ENCODE measurements around the gene SLC16A8.

SLC16A8 gene

DNA sequence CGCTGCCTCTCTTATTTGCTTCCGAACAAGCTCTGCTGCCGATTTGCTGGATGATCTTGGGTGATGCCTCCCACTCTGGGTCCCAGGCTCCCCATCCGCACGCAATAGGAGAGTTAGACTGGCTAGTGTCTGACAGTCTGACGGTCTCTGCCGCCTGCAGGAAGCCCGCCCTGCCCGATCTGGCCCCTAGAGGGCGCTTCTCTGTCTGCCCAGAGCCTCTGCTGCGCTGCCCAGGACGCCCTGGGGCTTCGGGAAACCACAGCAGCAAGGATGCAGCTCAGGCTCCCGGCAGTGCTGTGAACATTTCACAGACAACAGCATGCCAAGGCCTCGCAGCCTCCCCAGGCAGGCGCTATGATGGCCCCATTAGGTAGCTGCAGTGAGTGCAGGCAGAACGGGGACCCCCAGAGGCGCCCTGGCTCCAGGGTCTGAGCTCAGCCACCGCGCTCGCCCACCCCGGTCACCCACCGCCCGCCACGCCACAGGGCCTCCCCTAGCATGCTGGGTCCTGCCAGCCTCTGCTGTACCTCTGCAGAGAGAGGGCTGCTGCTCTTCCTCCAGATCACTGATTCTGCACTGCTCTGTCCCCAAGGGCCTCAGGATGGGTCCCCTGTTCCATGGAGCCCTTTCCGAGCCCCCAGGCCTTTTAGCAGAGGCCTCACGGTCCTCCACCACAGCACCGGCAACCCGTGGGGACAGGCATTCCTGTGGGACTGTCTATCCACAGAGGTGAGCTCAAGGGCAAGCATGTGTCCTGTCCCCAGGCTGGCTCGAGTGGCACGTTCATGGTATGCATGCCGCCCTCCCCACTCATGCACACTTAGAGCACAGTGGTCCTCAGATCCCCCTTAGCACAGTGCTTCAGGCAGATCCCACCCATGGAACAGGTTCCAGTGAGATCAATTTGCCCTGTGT is 30.8 kb upstream of the SLC16A8 start:
- H3K4me3 ChIP-seq (ENCODE audit: low read length): no peak overlapping the region
- DNase-seq (ENCODE audit: low read depth, low spot score): peak; percentile 60

DNA sequence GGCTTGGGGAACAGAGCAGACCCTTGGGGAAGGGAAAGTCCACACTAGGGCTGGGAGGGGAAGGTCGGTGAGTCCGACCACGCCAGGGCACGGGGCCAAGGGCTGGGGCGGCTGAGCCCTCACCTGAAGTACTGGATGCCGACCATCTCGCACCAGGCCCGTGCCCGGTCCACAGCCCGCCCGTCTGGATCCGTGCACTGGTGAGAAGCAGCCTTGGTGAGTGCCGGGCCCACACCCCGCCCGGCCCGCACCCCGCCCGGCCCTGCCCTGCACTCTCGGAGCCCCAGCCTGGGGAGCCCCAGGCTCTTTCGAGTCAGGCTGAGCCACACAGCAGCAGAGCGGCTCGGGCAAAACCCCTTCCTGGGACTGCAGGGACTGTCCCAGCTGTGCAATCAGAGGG is 28.4 kb upstream of the SLC16A8 start:
- H3K4me3 ChIP-seq (ENCODE audit: low read length): no peak overlapping the region

DNA sequence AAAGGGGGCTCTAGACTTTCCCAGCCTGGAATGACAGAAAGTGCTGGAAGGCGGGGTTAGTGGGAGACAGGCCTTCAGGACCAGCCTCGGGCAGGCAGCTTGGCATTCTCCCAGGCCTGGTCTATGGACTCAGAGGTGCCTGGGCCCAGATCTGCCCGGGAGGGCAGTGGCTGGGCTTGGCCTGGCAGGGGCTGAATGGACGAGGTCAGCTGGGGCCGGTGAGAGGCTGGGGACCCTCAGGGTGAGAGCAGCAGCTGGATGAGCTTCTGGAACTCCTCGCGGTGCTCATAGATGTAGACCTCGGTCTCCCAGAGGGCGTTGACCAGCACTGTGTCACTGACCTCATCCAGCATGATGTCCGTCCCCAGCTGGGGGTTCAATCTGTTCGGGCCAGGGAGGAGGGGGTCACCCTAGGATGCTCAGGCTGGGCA is 28.0 kb upstream of the SLC16A8 start:
- no peak for DNase-seq (ENCODE audit: low read depth, low spot score)
- H3K4me3 ChIP-seq (ENCODE audit: low read length): no peak overlapping the region

More for the DNA sequence above, 28.4 kb upstream of the SLC16A8 start:
- DNase-seq (ENCODE audit: low read depth, low spot score): no peak

DNA sequence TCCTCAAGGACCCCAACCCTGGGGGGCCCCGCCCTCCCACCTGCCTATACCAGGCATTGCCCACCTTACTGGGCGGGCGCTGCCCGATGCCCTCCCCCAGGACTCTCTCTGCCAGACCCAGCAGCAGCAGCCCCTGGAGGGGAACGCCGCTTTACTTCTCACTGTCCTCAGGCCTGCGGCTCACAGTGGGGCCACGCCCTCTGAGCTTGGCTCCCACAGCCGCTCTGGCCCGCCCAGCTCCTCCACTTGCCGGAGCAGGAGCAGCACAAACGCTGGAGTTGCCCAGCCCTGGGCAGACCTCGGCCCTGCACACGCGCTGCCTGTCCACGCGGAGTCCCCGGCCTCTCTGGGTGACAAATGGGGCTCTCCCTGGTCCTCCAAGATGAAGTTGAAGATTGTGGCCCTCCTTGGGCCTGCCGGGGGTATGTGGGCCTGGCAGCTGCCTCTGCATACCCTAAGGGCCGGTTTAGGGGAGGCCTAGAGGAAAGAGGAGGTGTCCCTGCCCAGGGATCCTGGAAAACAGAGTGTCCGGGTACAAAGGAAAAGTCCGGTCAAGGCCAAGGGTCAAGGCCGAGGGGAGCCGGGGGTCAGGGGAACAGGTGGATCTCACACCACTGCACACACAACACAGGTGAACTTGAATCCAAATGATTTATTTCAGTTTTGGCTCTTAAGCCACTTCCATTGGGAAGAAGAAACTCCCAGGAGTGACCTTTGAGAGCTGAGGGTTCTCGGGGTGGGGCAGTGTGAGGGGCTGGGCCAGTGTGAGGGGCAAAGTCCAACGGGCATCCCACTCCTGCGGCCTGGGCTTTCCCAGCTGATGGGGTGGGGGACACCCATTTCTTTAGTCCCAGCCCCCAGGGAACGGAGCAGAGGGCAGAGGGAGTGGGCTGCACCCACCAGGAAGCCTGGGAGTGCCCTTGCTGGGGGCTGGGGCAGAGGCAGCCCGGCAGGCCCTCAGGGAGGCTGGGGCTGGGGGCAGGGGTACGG is 27.2 kb upstream of the SLC16A8 start:
- no peak for DNase-seq (ENCODE audit: low read depth, low spot score)
- no peak overlapping the region for H3K4me3 ChIP-seq (ENCODE audit: low read length)

DNA sequence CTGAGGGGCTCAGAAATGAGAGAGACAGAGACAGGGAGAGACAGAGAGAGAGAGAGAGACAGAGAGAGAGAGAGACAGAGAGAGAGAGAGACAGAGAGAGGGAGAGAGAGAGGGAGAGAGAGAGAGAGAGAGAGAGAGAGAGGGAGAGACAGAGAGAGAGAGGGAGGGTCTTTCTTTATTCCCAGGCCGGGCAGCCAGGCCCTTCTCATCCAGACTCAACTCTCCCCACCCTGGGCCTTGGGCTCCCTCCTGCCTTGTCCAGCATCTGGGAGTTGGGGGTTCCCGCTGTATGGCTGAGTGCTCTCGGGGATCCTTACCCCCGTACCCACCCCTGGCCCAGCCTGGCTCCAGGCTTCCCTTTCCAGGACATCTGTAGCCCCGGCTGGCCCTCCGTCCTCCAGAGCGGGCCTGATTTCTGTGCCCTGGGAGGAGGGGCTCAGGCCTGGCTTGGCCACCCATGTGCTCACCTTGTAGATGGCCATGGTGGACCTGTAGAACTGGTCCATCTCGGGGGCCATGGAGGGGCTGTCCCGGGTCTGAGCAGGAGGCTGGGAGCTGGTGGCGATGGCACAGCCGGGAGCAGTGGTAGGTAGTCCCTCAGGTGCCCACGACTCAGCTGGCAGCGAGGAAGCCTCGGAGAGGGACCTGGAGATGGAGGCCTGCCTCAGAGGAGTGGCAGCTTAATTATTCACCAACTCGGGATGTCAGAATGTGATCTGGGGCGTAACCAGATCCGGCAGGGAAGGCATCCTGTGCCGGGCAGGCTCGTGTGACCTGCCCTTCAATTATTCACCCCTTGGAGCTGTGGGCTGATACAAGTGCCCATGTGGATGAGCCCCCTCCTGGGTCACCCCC is 26.3 kb upstream of the SLC16A8 start, which contains the start of gene BAIAP2L2:
TSS of gene BAIAP2L2 (minus strand) at position 677 of the 855 bp plus-strand sequence. CDS start at position 518, 159 bp downstream.
- no peak for DNase-seq (ENCODE audit: low read depth, low spot score)
- no peak within 1 kb of the TSS for H3K4me3 ChIP-seq (ENCODE audit: low read length)

DNA sequence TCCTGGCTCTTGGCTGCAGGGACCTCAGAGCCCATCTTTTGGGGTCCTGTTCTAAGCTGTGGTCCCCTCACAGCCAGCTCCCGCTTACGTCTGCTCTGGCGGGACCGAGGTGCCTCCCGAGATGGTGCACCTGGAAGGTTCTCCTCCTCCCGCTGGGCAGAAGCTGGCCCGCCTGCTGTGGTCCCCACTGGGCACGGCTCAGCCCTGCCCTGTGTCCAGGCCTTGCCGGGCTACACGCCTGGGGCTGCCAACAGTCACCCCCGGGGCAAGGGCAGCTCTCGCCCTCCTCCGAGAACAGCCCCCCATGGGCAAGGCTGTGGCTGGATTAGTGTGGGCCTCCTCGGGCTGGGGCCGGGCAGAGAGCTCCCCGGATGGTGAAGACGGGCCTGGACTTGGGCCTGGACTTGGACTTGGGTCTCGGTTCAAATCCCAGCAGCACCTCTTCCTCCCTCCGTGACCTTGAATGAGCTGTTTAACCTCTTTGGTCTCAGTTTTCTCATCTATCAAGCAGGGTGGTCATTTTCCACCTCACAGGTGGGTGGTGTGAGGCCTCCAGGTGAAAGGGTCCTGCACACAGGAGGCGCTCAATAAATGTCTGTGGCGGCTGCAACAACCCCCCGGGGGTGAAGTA is 25.5 kb upstream of the SLC16A8 start:
- no peak for DNase-seq (ENCODE audit: low read depth, low spot score)
- no peak overlapping the region for H3K4me3 ChIP-seq (ENCODE audit: low read length)

DNA sequence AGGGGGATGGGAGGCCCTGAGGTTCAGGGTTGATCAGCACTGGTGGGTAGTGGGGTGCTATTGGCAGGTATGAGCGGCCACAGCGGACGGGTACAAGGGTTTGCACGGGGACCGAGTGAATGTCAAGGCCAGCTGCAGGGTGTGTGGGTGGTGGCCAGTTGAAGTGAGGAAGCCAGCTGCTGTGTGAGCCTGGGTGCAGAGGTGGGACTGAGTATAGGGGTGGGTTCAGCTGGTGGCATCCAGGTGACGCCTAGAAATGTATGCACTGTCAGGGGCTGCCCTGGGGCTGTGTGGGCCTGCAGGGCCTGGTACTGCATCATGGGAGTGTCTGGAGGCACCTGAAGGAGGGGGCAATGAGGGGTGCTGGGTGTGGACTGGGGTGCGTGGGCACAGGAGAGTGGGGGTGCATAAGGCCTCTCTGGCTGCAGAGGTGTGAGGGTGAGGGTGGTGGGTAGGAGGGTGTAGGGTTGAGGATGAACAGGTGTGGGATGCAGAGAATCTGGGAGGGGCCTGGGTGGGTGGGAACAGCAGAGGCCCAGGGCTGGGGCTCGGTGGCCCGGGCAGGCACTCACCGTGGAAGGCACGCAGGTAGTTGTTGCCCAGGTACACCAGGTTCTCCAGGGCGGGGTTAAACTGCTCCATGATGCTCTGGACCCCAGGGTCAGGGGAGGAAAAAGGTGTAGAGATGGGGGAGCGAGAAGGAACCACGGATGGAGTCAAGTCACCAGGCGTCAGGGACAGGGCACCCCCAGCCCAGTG is 24.8 kb upstream of the SLC16A8 start:
- no peak overlapping the region for H3K4me3 ChIP-seq (ENCODE audit: low read length)
- DNase-seq (ENCODE audit: low read depth, low spot score): no peak

DNA sequence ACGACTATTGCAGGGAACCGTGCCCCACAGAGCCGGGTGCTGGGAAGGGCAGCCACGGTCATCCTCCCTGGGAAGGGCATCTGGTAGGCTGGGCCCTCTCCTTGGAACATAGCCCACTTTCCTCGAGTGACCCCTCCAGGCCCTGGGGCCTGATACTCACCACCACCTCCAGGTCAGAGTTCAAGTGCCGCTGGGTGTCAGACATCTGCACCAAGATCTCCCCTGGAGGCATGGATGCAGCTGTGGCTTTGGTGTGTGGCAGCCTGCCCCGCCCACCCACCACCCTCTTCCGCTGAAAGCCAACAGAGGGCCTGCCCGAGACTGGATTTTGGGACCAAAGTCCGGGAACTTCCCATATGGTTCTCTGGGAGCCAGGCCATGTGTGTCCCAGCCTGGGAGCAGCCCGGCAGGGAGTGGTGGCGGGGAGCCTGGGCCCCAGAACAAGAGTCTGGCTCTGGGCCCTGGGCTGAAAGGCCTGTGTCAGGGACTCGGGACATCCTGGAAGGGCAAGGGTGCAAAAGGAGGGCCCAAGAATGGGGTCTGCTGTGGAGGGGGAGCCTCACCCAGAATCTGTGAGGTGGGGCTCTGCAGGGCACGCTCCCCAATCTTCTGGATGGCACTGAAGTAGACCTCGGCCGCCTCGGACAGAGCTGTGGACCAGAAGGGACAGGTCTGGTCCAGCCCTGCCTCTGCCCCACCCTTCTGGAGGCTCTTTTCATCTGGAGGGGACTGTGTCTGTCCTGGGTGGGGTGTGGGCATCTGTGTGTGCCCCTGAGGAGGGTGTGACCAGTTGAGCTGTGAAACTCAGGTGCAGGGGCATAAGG is 23.9 kb upstream of the SLC16A8 start:
- no peak overlapping the region for H3K4me3 ChIP-seq (ENCODE audit: low read length)
- no peak for DNase-seq (ENCODE audit: low read depth, low spot score)

DNA sequence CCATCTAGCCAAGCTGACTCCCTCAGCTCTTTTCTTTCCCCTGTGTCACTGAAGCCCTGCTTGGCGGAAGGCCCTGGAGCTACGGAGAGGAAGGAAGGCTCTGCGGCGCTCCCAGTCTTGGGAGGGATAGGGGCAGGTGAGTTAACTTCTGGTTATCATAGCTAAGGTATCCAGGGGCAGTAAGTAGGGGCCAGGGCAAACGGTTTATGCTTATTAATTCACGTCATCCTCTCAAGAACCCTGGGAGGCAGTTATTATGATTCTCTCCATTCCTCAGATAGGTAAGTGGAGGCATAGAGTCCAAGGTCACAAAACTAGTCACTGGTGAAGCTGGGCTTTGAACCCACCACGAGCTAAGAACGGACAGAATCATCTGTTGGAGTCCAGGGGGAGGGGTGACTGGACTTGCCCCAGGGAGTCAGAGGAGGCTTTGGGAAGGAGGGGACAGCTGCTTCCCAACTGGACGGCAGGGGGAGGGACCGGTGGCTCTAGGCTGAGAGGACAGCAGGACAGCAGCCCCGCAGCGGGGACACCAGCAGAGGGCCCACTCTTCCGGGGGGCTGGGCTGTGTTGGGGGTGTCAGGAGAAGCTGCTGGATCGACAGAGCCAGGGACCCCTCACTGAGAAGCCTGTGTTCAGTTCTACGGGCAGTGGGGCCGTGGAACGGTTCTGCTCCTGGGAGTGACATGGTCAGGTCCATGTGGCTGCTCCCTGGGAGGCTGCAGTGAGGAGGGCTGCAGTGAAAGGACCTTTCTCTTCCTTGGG is 23.0 kb upstream of the SLC16A8 start:
- H3K4me3 ChIP-seq (ENCODE audit: low read length): no peak overlapping the region
- DNase-seq (ENCODE audit: low read depth, low spot score): no peak

DNA sequence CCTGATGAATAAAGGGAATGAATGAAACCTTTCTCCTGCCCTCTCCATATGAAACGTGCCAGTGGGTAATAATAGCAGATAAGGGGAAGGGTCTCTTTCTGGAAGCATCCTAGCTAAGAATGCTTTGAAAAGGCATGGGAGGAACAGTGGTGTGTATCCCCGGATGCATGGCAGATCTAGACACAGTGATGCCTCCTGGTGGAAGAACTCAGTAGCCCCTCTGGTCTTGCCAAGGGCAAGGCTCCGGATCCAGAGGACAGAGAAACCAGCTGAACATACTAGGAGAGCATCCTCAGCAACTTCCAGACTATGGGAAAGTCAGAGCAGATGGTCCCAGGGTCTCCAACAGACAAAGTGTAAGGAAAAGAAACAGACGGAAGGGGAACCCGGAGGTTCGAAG is 20.1 kb upstream of the SLC16A8 start:
- no peak overlapping the region for H3K4me3 ChIP-seq (ENCODE audit: low read length)
- DNase-seq (ENCODE audit: low read depth, low spot score): peak; percentile 20

DNA sequence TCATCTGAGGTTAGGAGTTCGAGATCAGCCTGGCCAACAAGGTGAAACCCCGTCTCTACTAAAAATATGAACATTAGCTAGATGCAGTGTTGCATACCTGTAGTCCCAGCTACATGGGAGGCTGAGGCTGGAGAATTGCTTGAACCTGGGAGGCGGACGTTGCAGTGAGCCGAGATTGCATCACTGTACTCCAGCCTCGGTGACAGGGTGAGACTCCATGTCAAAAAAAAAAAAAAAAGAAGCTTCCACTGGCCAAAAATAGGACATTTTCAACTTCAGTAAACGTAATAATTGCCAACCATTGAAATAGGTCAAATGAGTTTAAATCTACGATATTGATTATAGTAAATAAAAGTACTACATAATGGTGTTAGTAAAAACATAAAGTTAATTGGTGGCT is 19.7 kb upstream of the SLC16A8 start:
- no peak overlapping the region for H3K4me3 ChIP-seq (ENCODE audit: low read length)
- no peak for DNase-seq (ENCODE audit: low read depth, low spot score)

DNA sequence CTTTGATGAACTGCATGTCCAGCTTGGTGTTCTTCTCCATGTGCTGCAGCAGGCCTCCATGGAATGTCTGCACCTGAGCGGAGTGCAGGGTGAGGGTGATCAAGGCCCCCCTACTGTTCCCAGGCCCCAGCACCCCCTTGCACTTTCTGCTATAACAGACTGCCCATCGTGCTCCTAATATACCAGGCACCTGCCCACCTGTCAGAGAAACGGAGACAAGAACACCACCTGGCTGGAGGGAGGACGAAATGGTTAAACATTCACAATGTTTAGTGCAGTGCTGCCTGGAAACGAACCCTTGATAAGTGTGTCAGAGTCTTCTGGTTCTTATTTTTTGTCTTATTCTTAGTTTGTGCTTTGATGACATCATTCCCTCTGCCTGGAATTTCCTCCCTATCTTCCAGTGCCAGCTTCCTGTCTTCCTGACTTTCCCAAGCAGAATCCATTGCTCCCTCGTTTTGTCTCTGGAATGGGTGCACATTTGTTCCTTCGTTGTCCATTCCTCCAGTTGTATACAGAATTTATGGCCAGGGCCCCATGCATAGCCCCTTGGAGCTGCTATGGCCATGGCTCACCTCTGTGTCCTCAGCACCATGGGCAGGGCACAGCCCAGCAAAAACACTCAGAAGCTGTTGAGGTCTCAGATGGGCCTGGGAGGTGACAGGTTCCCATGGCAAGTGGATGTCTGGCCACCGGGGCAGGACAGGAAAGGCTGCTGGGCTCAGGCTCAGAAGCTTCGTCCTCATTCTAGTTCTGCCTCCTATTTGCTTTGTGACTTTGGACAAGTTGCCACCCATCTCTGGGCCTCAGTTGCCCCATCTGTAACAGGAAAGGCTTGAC is 14.6 kb upstream of the SLC16A8 start:
- no peak overlapping the region for H3K4me3 ChIP-seq (ENCODE audit: low read length)
- no peak for DNase-seq (ENCODE audit: low read depth, low spot score)

DNA sequence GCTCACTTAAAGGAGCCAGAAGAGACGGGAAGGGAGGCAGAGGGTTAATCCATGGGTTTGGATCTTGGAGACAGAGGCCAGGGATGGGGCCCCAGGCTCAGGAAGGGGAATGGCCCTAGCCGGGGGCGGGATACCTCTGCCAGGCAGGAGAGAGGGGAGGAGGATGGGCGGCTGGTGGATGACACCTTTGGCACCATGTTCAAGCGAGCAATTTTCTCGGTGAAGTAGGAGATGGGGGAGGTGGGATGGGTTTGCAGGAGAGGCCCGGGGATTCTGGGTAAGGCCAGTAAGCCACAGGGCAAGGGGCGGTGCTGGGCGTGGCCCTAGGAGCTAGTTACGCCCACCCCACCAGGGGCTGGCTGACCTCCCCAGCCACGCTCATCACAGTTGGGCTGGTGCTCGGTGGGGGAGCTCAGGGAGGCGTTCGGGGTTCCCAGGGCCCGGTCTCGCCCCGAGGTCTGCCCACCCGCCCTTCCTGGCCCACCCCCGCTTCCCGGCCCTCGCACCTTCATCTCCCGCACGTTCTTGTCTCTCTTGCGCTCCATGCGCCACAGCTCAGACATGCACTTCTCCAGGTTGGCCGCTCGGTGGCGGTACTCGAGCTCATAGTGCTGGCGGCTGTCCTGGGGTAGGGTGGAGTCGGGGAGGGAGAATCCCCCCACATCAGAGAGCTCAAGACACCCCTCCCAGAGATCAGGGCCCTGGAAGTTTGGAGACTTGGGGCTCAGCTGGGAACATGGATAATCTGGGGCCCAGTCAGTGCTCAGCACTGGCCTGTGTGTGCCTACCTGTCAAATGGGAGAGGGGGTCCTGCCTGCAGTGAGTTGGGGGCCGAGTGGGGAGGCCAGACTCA is 13.8 kb upstream of the SLC16A8 start:
- H3K4me3 ChIP-seq (ENCODE audit: low read length): no peak overlapping the region
- no peak for DNase-seq (ENCODE audit: low read depth, low spot score)

DNA sequence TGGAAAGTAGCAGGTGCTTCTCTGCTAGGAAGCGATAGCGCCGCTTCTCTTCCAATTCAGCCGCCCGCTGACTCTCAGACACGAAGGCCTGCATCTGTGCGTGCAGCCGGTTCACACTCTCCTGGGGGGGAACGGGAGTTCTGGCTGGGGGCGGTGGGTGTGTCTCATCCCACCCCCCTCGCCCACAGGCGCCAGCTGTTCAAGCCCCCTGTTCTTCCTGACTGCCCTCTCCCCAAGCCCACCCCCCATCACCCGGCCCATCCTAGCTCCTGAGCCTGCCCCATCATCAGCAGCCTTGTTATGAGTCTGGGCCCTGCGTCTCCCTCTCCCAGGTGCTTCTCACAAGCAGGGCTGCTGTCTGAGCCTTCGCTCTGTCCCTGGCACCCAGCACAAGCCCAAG is 13.1 kb upstream of the SLC16A8 start:
- H3K4me3 ChIP-seq (ENCODE audit: low read length): no peak overlapping the region
- DNase-seq (ENCODE audit: low read depth, low spot score): no peak

DNA sequence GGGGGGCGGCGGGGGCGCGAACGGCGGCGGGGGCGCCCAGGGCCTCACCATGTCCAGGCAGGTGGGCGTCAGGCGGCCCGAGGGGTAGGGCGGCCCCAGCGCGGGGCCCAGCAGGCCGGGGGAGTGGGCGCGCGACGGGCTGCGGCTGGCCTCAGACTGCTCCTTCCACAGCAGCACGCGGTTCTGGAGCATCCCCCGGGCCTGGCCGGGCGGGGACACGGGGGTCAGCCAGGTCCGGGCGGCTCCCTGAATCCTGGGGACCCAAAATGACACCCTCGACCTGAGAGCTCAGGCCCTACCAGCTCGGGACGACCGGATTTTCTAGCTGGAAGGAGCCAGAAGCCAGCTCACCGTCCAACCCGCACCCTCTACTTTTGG is 5.5 kb upstream of the SLC16A8 start:
- no peak for DNase-seq (ENCODE audit: low read depth, low spot score)
- H3K4me3 ChIP-seq (ENCODE audit: low read length): no peak overlapping the region
